Activated T-helper 1 cell treated with anti-CD3 and anti-CD28 coated beads, Interleukin-12 subunit alpha, Interleukin-12 subunit beta, Interleukin-2, Interleukin-4 antibody, amounts not matched to agents 30 ng/mL and 10 ng/mL and 1 ng/mL, durations not matched to agents 14 hours and 24 hours and 36 hours (primary cell): ENCODE results near the gene TBC1D8. TPM values are rescaled to one million over a fixed set of nuclear protein-coding genes. Genes with fewer than 3 reads are reported as not detected.
A peak's percentile ranks its signal among the peaks of the same experiment; 100 is the strongest.

Experiments used
- DNase-seq: peaks from one replicate; pipeline ENCODE4 v3.0.0; 2021; ENCODE audit warnings: low spot score
- H3K27ac Mint-ChIP-seq: one replicate; pipeline ENCODE4 v1.8.0; 2021; ENCODE audit warnings: mild to moderate bottlenecking, mixed read lengths
- H3K27me3 Mint-ChIP-seq: one replicate; pipeline ENCODE4 v1.8.0; 2022; ENCODE audit warnings: mild to moderate bottlenecking, moderate library complexity, mixed read lengths; ENCODE audit not compliant: insufficient read depth
- H3K36me3 Mint-ChIP-seq: one replicate; pipeline ENCODE4 v1.8.0; 2021; ENCODE audit warnings: low read depth, mixed read lengths
- H3K4me1 Mint-ChIP-seq: one replicate; pipeline ENCODE4 v1.8.0; 2021; ENCODE audit warnings: low read depth, mixed read lengths
- H3K4me3 Mint-ChIP-seq: one replicate; pipeline ENCODE4 v1.8.0; 2021; ENCODE audit warnings: mild to moderate bottlenecking, moderate library complexity, mixed read lengths
- H3K9me3 Mint-ChIP-seq: one replicate; pipeline ENCODE4 v1.8.0; 2021; ENCODE audit warnings: mixed read lengths
- intact Hi-C: fragments of 100-400 bp; cut with micrococcal nuclease; formaldehyde crosslinking; loops from one replicate; pipeline ENCODE4 v1.15.1; 2024
- total RNA-seq: library from RNA; stranded (reverse); gene quantifications from 2 replicates; pipeline ENCODE4 v1.2.3, GENCODE V29; 2022

TBC1D8 gene
- 0.91 and 1.1 TPM in 2 replicates for total RNA-seq

DNA sequence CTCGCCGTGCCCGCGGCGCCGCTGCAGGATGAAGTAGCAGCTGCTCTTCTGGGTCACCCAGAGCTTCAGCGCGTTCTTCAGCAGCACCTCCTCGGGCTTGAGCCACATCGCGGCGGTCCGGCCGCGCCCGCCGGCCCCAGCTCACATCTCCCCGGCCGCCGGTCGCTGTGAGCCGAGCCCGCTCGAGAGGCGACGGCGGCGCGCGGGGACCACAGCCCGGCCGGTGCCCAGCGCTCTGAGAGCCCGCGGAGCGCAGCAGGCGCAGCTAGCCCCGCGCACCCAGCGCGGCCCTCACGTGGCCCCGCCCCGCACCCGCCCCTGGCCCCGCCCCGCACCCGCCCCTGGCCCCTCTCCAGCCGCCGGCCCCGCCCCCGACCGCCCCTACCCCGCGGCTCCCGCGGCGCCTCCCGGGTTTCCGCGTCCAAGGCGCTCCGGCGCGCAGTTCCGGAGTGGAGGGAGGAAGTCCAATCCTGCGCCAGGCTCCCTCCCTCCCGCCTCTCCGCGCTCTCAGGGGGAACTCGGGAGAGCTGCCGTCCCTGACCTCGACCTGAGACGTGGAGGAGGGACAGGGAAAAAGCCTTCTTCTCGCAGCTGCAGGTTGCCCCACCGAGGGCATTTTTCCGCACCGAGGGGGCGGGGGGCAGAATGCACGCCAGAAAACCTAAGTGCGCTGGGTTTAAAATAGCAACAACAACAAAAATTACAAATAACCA, at the start of gene TBC1D8:
TBC1D8 (minus strand) TSS at position 237 of the 713 bp plus-strand sequence; CDS start at position 108, 129 bp downstream.
- no peaks in the 10 kb centered on the region for H3K9me3 Mint-ChIP-seq
- no peaks in the 10 kb centered on the region for H3K36me3 Mint-ChIP-seq
- intact Hi-C loops: loop anchor here (1.0 to 5.0 kb wide), 5 partner anchors 53 to 589 kb away; partner anchors contain the start of genes CNOT11, PDCL3, RNF149 and RPL31
- no peak within 1 kb of the TSS for H3K27ac Mint-ChIP-seq
- H3K27me3 Mint-ChIP-seq: peaks cover 60% of the 10 kb centered on the region
- H3K4me3 Mint-ChIP-seq: peak within 1 kb of the TSS; percentile 75
- DNase-seq: peak; percentile 63
- H3K4me1 Mint-ChIP-seq: peaks cover 11% of the 10 kb centered on the region

DNA sequence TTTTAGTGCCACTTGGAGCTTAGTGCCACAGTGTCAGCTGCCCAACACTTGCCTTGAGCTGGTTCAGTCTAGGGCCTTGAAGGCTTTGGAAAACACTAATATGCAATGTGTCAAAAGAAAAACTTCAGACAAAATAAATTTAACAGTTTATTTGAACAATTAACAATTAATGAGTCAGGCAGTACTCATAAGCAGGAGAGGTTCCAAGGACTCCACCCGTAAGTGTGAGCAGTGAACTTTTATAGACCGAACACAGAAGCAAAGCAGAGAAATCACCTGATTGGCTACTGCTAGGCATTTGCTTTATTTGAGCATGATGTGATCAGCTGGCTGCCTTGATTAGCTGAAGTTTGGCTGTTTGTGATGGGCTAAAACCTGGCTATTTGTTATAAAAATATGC, 49.5 kb upstream of the TBC1D8 start:
- Mint-ChIP-seq H3K36me3 (no peaks in the 10 kb centered on the region), H3K4me3 (no peak overlapping the region), H3K27ac (no peak overlapping the region), H3K27me3 (peaks cover 3% of the 10 kb centered on the region), H3K9me3 (no peaks in the 10 kb centered on the region), H3K4me1 (peaks cover 9% of the 10 kb centered on the region)
- intact Hi-C loops: no loop called here
- DNase-seq: no peak

DNA sequence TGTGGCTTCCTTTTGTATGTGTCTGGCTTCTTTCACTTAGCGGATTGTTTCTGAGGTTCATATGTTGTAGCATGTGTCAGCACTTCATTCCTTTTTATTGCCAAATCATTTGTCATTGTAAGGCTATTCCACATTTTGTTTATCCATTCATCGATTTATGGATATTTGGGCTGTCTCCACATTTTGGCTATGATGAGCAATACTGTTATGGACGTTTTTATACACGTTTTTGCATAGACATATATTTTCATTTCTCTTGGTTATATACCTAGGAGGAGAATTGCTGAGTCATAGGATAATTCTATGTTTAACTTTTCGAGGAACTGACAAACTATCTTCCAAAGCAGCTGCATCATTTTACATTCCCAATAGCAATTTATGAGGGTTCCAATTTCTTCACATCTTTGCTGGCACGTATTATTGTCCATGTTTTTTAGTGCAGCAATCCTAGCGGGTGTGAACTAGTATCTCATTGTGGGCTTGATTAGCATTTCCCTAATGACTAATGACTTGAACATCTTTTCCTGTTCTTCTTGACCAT, 48.1 kb upstream of the TBC1D8 start:
- Mint-ChIP-seq H3K9me3 (no peaks in the 10 kb centered on the region), H3K4me3 (no peak overlapping the region), H3K27ac (no peak overlapping the region), H3K27me3 (peaks cover 3% of the 10 kb centered on the region), H3K4me1 (no peaks in the 10 kb centered on the region), H3K36me3 (no peaks in the 10 kb centered on the region)
- no peak for DNase-seq
- intact Hi-C loops: no loop called here

DNA sequence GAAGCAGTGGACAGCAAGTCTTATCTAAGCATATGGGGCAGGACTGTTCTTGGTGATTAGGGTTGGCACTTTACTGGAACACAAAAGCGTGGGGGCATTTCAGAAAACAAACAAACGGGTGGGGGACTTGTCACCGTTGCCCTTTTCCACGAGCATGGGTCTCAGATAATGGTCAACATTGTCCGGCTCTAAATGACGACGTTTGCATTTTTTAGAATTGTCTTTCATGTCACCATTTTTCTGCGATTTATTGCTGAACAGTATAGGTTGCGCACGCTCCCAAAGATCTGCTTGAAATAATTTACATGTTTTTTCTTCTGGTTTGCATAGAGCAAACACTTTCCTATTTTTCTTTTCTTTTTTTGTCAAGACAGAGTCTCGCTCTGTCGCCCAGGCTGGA, 46.6 kb upstream of the TBC1D8 start:
- H3K36me3 Mint-ChIP-seq: no peaks in the 10 kb centered on the region
- H3K9me3 Mint-ChIP-seq: no peaks in the 10 kb centered on the region
- H3K27ac Mint-ChIP-seq: no peak overlapping the region
- H3K27me3 Mint-ChIP-seq: peaks cover 3% of the 10 kb centered on the region
- H3K4me3 Mint-ChIP-seq: no peak overlapping the region
- intact Hi-C loops: no loop called here
- no peaks in the 10 kb centered on the region for H3K4me1 Mint-ChIP-seq
- no peak for DNase-seq

DNA sequence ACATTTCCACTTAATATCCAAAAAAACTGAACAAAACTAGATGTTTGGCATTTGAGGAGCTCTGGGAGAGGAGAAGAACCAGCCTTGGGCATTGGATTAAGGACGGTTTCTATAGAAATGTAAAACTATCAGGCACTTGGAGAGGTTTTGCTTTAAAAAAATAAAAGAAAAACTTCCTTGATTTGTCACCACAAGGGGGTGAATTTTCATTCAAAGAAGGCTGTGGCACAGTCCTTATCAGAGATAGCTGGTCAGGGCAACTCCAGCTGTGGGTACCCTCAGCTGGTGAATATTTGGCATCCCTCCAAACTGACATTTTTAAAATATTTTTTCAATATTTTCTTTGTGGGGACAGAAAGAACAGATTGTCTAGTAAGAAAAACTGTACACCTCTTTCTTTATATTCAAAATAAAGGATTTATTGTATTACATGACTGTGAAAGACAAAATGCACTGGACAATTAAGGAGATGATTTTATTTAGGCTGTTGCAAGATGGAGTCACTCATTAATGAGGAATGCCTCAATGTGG, 46.1 kb upstream of the TBC1D8 start:
- Mint-ChIP-seq H3K27ac (no peak overlapping the region), H3K9me3 (no peaks in the 10 kb centered on the region)
- intact Hi-C loops: no loop called here

DNA sequence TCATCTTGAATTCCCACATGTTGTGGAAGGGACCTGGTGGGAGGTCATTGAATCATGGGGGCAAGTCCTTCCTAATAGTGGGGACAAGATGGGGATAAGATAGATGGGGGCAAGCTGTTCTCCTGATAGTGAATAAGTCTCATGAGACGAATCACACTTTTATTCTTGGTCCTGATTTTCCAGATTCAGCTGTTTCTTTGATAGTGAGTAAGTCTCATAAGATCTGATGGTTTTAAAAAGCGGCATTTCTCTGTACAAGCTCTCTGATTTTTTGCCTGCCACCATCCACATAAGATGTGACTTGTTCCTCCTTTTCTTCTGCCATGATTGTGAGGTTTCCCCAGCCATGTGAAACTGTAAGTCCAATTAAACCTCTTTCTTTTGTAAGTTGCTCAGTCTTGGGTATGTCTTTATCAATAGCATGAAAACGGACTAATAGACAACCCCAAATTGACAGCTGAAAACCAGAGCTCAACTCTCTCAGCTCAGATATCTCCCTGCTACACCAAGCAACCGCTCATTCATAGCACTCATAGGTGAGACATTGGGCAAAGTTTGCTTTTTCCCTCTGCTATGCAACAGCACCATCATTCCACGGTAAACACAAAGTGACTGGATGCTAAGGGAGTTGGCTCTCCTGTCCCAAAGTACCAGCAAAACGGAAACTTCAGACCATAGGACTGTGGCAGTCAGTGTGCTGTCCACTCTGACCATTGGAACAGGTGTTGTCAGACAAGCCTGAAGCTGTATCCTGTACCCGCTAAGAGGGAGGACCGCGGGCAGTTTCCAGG, 44.9 kb upstream of the TBC1D8 start:
- no peak overlapping the region for H3K4me3 Mint-ChIP-seq
- no peaks in the 10 kb centered on the region for H3K4me1 Mint-ChIP-seq
- no peaks in the 10 kb centered on the region for H3K36me3 Mint-ChIP-seq
- H3K27me3 Mint-ChIP-seq: peaks cover 3% of the 10 kb centered on the region
- intact Hi-C loops: no loop called here
- DNase-seq: no peak
- H3K9me3 Mint-ChIP-seq: no peaks in the 10 kb centered on the region
- H3K27ac Mint-ChIP-seq: no peak overlapping the region

More for the DNA sequence above, 46.1 kb upstream of the TBC1D8 start:
- no peak for DNase-seq
- no peak overlapping the region for H3K4me3 Mint-ChIP-seq
- H3K27me3 Mint-ChIP-seq: peaks cover 3% of the 10 kb centered on the region
- no peaks in the 10 kb centered on the region for H3K36me3 Mint-ChIP-seq
- H3K4me1 Mint-ChIP-seq: no peaks in the 10 kb centered on the region

DNA sequence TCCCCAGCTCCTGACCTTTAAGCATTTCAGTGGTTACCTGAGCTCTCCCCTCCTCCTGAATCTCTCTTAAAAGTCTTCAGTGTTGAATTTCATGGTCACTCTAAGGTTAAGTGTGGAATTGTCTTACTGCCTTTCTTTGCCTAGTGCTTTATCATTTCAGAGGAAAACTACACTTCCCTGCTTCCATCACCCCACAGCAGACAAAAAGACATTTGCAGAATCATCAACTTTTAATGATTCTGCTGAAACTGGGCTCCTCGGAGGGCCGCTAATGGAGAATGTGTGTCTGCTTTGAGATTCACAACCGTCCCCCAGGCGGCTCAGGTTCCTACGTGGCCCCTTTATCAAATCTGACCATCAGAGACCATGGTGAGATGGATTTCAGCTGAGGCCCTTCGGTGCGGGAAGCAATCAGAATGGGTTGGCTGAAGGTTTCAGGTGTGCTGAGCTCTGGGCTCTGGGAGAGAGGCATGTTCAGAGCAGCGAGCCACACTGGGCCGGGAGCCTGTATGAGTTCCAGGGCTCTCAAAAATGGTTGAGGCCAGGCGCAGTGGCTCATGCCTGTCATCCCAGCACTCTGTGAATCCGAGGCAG, 41.9 kb upstream of the TBC1D8 start:
- no peak for DNase-seq
- peaks cover 3% of the 10 kb centered on the region for H3K27me3 Mint-ChIP-seq
- H3K4me3 Mint-ChIP-seq: no peak overlapping the region
- no peak overlapping the region for H3K27ac Mint-ChIP-seq
- H3K9me3 Mint-ChIP-seq: peaks cover 9% of the 10 kb centered on the region
- H3K36me3 Mint-ChIP-seq: no peaks in the 10 kb centered on the region
- intact Hi-C loops: no loop called here
- H3K4me1 Mint-ChIP-seq: no peaks in the 10 kb centered on the region

DNA sequence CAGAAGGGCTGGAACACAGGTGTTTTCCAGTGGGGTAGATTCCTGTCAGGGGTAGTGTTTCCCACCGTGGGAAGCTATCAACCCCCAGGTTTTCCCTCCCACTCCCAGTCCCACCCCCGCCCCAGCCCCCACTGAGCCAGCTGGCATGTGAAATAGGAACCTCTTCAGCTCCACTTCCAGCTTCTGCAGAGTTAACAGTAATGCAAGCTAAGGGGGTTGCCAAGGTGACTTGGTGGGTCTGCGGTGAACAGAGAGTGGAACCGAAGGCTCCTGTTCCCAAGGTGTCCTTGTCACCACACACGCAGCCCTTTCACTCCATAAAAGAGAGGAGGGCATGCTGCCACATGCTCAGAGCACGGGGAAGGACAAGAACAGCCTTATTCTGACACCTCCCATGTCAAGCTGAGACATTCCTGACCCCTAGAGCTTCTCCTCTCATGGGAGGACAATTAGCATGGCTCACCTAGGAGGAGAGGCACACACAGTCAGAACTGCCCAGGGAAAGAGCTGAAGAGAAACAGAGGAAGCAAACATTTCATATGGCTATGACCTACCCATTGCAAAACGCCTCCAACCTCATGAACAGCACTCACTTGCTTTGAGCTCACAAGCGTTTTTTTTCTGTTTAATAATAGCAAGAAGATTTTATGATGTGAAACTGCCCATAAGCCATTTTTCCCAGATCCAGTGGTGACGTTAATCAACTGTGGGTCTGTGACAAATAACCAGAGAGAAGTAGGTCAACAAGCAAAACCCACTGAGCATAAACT, 39.8 kb upstream of the TBC1D8 start:
- H3K27ac Mint-ChIP-seq: no peak overlapping the region
- H3K4me3 Mint-ChIP-seq: no peak overlapping the region
- DNase-seq: no peak
- no peaks in the 10 kb centered on the region for H3K27me3 Mint-ChIP-seq
- no peaks in the 10 kb centered on the region for H3K36me3 Mint-ChIP-seq
- H3K9me3 Mint-ChIP-seq: peaks cover 18% of the 10 kb centered on the region
- no peaks in the 10 kb centered on the region for H3K4me1 Mint-ChIP-seq
- intact Hi-C loops: no loop called here

DNA sequence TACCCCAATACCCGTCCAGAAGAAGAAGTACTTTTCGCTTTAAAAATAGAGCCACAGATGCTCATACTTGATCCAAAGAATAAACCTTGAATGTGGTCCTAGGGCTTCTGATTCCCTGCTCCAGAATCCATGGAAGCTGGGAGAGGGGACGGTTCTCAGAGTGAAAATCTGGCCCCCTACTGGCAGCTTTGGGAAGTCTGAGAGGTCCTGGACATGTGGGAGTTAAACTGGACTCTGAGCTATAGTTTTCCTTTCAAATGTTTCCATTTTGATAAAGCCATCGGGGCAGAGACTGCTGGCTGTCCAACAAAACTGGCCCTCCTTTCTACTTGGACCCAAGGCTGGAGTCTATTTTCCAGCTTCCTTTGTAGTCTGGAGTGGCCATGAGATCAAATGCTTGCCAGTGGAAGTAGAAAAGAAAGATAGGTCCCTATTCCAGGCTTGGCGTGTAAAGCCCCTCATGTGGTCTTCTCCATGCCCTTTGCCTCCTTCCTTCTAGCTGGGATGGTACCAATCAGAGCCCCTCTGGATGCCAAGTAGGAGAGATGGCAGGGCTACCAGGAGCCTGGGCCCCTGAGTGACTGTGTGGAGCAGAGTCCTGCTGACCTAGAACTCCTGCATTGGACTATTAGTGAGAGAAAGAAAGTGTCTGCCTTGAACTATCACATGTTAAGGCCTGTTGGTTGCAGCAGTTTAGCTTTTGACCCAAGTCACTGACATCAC, 37.7 kb upstream of the TBC1D8 start:
- H3K27ac Mint-ChIP-seq: no peak overlapping the region
- no peaks in the 10 kb centered on the region for H3K4me1 Mint-ChIP-seq
- H3K9me3 Mint-ChIP-seq: peaks cover 18% of the 10 kb centered on the region
- H3K36me3 Mint-ChIP-seq: no peaks in the 10 kb centered on the region
- intact Hi-C loops: no loop called here
- no peaks in the 10 kb centered on the region for H3K27me3 Mint-ChIP-seq
- no peak overlapping the region for H3K4me3 Mint-ChIP-seq
- no peak for DNase-seq

DNA sequence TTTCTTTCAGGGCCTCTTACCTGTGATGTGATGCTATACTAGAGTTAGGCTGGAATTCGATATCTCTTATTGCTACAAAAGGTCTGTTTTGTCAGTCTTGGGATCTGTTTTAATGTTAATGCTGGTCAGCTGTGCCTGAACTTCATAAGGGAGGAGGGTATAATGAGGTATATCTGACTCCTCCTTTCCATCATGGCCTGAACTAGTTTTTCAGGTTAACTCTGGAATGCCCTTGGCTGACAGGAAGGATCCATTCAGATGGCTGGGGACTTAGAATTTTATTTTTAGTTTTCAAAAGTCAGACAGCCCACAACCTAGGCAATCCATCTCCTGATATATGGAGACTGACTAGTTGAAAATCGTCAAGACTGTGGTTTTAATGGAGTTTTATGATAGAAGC, 35.9 kb upstream of the TBC1D8 start:
- DNase-seq: no peak

DNA sequence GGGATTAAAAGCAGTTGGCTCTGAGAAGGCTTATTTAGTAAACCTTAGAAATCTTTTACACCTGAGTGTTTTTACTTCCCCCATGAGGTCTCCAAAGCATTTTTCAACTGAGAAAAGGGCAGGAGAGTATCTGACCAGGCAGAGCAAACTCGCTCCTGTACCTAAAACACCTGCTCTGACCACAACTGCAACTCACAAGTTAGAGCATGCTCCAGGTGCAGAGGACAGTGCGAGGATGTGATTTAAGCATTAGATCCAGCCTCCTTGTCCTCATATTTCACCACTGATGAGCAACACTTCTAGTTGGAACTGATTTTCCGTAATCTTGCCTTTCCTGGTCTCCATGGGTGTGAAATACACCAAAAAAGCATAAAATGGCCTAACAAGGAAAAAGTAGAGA, 34.5 kb upstream of the TBC1D8 start:
- no peak for DNase-seq
- intact Hi-C loops: no loop called here
- H3K36me3 Mint-ChIP-seq: no peaks in the 10 kb centered on the region
- peaks cover 4% of the 10 kb centered on the region for H3K27me3 Mint-ChIP-seq
- peaks cover 18% of the 10 kb centered on the region for H3K9me3 Mint-ChIP-seq
- no peak overlapping the region for H3K27ac Mint-ChIP-seq
- no peak overlapping the region for H3K4me3 Mint-ChIP-seq
- H3K4me1 Mint-ChIP-seq: no peaks in the 10 kb centered on the region

More for the DNA sequence above, 35.9 kb upstream of the TBC1D8 start:
- intact Hi-C loops: no loop called here
- H3K27me3 Mint-ChIP-seq: no peaks in the 10 kb centered on the region
- no peak overlapping the region for H3K4me3 Mint-ChIP-seq
- H3K9me3 Mint-ChIP-seq: peaks cover 18% of the 10 kb centered on the region
- H3K4me1 Mint-ChIP-seq: no peaks in the 10 kb centered on the region
- no peak overlapping the region for H3K27ac Mint-ChIP-seq
- no peaks in the 10 kb centered on the region for H3K36me3 Mint-ChIP-seq

DNA sequence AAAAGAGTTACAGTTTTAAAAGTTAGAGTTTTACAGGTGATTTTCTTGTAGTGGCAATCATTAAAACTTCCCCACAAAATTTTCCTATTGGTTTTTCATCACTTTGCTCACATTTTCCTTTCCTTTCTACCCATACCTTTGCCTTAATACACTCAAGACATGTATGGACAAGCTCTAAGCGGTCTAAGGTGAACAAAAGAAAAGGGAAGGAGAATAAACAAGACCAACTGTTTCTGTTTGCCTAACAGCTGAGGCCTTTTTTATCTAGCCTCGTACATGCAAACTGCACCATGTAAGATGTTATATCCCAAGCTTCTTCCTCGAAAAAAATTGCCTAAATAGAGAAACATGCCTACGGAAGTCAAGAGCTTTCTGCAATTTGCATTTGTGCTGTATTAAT, 33.9 kb upstream of the TBC1D8 start:
- H3K27me3 Mint-ChIP-seq: peaks cover 4% of the 10 kb centered on the region
- H3K27ac Mint-ChIP-seq: no peak overlapping the region
- peaks cover 18% of the 10 kb centered on the region for H3K9me3 Mint-ChIP-seq
- no peak overlapping the region for H3K4me3 Mint-ChIP-seq
- no peaks in the 10 kb centered on the region for H3K36me3 Mint-ChIP-seq
- no peaks in the 10 kb centered on the region for H3K4me1 Mint-ChIP-seq
- no peak for DNase-seq
- intact Hi-C loops: no loop called here
